ENCODE measurements around the gene TMEM106C.

The TMEM106C gene

DNA sequence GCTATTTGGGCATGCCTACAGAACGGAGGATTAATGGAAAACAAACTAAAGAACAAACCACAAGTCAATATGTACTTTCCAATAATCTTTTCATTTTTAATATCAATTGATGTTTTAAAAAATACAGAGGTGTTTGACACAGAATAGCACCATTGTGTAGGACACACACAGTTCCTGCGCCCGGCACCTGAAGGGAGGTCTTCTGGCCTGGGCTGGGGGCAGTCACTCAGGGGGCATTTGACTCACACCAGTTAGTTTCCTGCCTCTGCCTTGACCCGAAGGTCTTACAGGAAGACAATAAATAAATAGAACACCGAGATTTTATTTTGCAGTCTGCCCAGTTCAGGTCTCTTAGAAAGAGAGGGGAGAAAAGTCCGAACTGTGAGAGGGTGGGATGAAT lies 9.5 kb downstream of the TMEM106C start:
- H3K4me3 ChIP-seq (replicated peaks in 1 of 2; ENCODE audit: low read depth in 2 of 2, low read length in 2 of 2): no peak overlapping the region
- TF ChIP-seq, protein P1, sequence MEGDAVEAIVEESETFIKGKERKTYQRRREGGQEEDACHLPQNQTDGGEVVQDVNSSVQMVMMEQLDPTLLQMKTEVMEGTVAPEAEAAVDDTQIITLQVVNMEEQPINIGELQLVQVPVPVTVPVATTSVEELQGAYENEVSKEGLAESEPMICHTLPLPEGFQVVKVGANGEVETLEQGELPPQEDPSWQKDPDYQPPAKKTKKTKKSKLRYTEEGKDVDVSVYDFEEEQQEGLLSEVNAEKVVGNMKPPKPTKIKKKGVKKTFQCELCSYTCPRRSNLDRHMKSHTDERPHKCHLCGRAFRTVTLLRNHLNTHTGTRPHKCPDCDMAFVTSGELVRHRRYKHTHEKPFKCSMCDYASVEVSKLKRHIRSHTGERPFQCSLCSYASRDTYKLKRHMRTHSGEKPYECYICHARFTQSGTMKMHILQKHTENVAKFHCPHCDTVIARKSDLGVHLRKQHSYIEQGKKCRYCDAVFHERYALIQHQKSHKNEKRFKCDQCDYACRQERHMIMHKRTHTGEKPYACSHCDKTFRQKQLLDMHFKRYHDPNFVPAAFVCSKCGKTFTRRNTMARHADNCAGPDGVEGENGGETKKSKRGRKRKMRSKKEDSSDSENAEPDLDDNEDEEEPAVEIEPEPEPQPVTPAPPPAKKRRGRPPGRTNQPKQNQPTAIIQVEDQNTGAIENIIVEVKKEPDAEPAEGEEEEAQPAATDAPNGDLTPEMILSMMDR (IDR thresholded peaks at IDR 0.05; ENCODE audit: low read depth, low read length): no peak
- DNase-seq (ENCODE audit: low read depth in 2 of 2): no peak

DNA sequence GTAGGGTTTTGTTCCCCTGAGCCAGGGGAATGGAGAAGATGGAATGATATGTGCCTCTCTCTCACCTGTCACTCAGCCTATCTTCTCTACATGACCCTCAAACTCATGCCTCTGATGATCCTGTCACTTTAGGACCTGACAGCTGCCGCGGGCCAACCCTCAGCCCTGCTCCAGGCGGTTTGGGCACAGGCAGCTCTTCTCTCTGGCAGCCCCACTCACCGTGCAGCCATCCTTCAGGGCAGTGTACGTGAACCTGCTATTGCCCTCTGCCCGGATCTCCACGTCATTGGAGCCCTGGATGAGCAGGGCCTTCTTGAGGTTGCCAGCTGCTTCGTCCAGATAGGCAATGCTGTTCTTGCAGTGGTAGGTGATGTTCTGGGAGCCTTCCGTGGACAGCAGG lies 10.5 kb downstream of the TMEM106C start:
- DNase-seq (ENCODE audit: low read depth in 2 of 2): no peak
- TF ChIP-seq, protein P1 (IDR thresholded peaks at IDR 0.05; ENCODE audit: low read depth, low read length): no peak
- H3K4me3 ChIP-seq (replicated peaks in 1 of 2; ENCODE audit: low read depth in 2 of 2, low read length in 2 of 2): no peak overlapping the region

DNA sequence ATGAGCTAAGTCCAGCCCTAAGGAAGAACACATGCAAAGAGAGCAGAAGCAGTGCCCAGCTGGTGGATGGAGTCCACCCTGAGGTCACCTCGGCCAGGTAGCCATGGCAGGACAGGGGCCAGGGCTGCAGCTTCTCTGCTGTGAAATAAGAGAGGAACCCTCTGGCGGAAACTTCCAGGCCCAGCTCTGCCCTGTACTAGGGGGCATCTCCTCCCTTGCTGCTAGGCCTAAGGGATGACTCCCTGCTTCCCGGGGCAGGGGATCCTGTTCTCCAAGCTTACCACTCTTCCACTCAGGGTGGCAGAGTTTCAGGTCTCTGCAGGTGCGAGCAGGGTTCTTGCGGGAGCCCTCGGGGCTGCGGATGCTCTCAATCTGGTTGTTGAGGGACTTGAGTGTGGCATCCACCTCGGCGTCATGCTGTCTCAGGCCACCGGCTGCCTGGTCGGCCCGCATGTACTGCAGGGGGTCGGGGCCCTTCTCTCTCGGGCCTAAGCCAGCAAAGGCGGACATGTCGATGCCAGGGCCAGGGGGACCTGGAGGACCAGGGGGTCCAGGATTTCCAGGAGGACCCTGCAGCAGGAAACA lies 11.7 kb downstream of the TMEM106C start:
- DNase-seq (ENCODE audit: low read depth in 2 of 2): no peak
- TF ChIP-seq, protein P1 (IDR thresholded peaks at IDR 0.05; ENCODE audit: low read depth, low read length): no peak
- no peak overlapping the region for H3K4me3 ChIP-seq (replicated peaks in 1 of 2; ENCODE audit: low read depth in 2 of 2, low read length in 2 of 2)

DNA sequence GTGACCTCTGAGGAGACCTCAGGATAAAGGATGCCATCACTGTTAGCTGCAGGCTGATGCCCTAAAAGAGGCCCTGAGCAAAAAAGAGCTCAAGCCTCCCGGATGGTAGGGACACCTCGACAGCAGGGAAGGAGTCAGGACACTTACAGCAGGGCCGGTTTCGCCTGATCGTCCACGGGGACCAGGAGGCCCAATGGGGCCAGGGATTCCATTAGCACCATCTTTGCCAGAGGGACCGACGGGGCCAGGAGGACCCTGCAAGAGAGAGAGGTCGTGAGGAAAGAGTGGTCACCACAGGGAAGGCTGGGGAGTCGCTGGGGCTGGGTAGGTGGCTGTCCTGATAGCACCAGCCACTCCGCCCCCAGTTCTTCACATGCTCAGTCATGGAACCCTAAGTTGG lies 12.4 kb downstream of the TMEM106C start:
- no peak for DNase-seq (ENCODE audit: low read depth in 2 of 2)
- TF ChIP-seq, protein P1 (IDR thresholded peaks at IDR 0.05; ENCODE audit: low read depth, low read length): no peak
- no peak overlapping the region for H3K4me3 ChIP-seq (replicated peaks in 1 of 2; ENCODE audit: low read depth in 2 of 2, low read length in 2 of 2)

DNA sequence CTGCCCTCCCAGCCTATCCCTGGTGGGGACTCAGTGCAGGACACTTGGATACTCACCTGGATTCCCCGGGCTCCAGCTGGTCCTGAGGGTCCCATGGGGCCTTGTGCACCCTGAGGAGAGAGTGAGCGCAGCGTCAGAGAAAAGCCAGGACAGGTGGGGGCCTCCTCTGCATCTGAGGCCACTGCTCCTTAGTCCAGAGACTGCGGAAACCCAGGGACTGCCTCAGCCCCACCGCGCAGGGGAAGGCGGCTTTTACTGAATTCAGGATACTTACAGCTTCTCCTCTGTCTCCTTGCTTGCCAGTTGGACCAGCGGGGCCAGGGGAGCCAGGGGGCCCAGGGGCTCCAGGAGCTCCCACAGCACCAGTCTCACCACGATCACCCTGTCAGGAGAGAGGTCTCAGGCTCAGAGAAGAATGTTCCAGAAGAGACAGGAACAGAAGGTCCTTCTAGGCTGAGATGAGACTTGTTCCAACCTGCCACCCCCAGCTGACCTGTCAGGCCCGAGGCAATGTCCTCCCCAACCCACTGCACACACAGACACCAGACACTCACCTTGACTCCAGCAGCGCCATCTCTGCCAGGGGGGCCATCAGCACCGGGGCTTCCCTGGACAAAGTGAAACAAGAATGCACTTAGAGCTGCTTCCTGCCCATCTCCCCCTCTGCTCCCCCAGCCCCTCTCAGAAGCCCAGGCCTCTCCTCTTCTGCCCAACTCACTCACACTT lies 13.8 kb downstream of the TMEM106C start:
- TF ChIP-seq, protein P1 (IDR thresholded peaks at IDR 0.05; ENCODE audit: low read depth, low read length): no peak
- H3K4me3 ChIP-seq (replicated peaks in 1 of 2; ENCODE audit: low read depth in 2 of 2, low read length in 2 of 2): no peak overlapping the region
- no peak for DNase-seq (ENCODE audit: low read depth in 2 of 2)

DNA sequence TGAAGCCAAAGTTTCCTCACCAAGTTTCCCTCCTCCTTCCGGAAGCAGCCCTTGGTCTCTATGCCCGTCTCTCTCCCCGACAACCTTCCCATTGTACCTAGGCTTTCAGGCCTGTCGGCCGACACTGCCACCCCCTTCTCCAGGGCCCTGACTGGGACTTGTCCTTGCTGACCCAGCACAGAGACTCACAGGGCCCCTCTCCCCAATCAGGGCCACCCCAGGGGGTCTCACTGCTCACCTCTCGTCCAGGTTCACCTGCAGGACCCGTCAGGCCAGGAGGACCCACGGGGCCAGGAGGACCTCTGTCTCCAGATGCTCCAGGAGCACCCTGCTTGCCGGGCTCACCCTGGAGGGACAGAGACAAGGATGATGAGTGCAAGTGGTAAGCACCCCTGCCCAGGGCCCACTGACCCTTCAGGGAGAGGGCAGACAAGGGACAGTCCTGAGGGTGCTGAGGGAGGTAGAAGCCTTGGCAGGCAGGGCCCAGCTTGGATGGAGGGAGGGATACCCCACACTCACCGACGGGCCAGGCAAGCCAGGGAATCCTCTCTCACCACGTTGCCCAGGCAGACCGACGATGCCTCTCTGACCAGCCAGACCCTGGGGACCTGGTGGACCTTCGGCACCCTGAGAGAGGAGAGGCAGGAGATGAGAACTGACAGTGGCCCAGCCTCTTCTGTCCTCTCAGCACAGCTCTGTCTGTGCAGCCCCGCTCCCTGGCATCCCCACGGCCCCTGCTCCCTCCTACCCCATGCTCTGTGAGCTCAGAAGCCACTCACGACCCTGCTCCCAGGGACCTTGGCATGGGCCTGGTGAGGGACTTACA lies 14.6 kb downstream of the TMEM106C start:
- no peak for DNase-seq (ENCODE audit: low read depth in 2 of 2)
- H3K4me3 ChIP-seq (replicated peaks in 1 of 2; ENCODE audit: low read depth in 2 of 2, low read length in 2 of 2): no peak overlapping the region
- TF ChIP-seq, protein P1 (IDR thresholded peaks at IDR 0.05; ENCODE audit: low read depth, low read length): no peak

All from cardiac fibroblast (primary cell).